ENCODE measurements around the gene GTF2B. TPM values are rescaled to one million over a fixed set of nuclear protein-coding genes. Genes with fewer than 3 reads are reported as not detected.

Gene GTF2B
- total RNA-seq, 1 donor from 2014 or later, result 27.1 TPM

- Mint-ChIP-seq H3K4me1 (ENCODE audit: low read depth, unreplicated experiment) (peaks cover 6% of the 10 kb centered on the region), H3K27ac (ENCODE audit: unreplicated experiment) (peak overlapping the region; percentile 98), H3K4me3 (ENCODE audit: unreplicated experiment) (peak overlapping the region; percentile 99), H3K27me3 (ENCODE audit: unreplicated experiment) (peaks cover 5% of the 10 kb centered on the region), H3K36me3 (ENCODE audit: unreplicated experiment) (peaks cover 4% of the 10 kb centered on the region), H3K9me3 (ENCODE audit: unreplicated experiment) (peaks cover 3% of the 10 kb centered on the region)
- TF ChIP-seq CTCF (IDR thresholded peaks at IDR 0.05; ENCODE audit: partially characterized antibody, unreplicated experiment), result no peak
- no peak for DNase-seq
These were observed 579 bp upstream of the GTF2B start for GRCh38 chr1:88891951-88892340.

GRCh38 chr1:88890791-88891317 is 513 bp downstream of the GTF2B start:
- peak; percentile 28 for DNase-seq
- Mint-ChIP-seq H3K4me1 (ENCODE audit: low read depth, unreplicated experiment) (peaks cover 6% of the 10 kb centered on the region), H3K27me3 (ENCODE audit: unreplicated experiment) (peaks cover 5% of the 10 kb centered on the region), H3K27ac (ENCODE audit: unreplicated experiment) (peak overlapping the region; percentile 98), H3K36me3 (ENCODE audit: unreplicated experiment) (peaks cover 4% of the 10 kb centered on the region), H3K9me3 (ENCODE audit: unreplicated experiment) (peaks cover 3% of the 10 kb centered on the region), H3K4me3 (ENCODE audit: unreplicated experiment) (peak overlapping the region; percentile 99)
- TF ChIP-seq CTCF (IDR thresholded peaks at IDR 0.05; ENCODE audit: partially characterized antibody, unreplicated experiment), result no peak

DNA sequence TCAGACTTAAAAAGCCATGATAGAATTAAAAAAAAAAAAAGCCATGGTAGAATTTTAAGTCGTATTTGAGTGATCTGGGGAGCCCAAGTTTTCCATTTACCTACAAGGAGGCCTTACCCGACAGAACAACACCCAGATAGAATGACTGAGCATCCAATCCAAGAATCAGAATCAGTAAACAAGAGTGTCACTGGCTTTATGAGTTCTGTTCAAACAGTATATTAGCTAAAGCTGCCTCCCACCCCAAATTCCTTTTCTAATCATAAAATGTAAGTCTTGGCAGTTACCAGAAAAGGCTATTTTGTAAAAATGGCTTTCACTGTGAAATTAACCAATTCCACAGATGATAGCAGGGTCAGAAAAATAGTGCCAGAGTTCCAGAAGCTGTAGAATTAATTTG is 1.2 kb downstream of the GTF2B start:
- Mint-ChIP-seq H3K9me3 (ENCODE audit: unreplicated experiment) (peaks cover 3% of the 10 kb centered on the region), H3K4me1 (ENCODE audit: low read depth, unreplicated experiment) (peaks cover 6% of the 10 kb centered on the region), H3K36me3 (ENCODE audit: unreplicated experiment) (peaks cover 4% of the 10 kb centered on the region), H3K27me3 (ENCODE audit: unreplicated experiment) (peaks cover 5% of the 10 kb centered on the region), H3K4me3 (ENCODE audit: unreplicated experiment) (peak overlapping the region; percentile 99), H3K27ac (ENCODE audit: unreplicated experiment) (peak overlapping the region; percentile 98)
- no peak for TF ChIP-seq CTCF (IDR thresholded peaks at IDR 0.05; ENCODE audit: partially characterized antibody, unreplicated experiment)
- no peak for DNase-seq

DNA sequence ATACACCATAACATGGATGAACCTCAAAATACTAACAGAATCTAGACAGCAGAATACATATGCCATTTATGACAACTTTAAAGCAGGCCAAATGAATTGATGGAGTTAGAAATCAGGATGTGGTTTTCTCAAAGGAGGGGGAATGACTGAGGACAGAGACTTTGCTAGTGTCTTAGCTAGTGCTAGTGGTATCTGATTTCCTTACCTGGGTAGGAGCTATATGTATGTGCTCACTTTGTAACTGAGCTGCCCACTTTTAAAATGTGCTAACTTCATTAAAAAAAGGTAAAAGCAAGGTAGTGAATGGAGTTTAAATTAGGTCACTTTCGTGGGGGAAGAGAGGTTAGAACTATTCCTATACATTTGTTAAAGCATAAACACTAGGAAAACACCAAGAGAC is 2.6 kb downstream of the GTF2B start:
- H3K9me3 Mint-ChIP-seq (ENCODE audit: unreplicated experiment), result peaks cover 3% of the 10 kb centered on the region
- H3K27me3 Mint-ChIP-seq (ENCODE audit: unreplicated experiment), result peaks cover 5% of the 10 kb centered on the region
- no peak for TF ChIP-seq CTCF (IDR thresholded peaks at IDR 0.05; ENCODE audit: partially characterized antibody, unreplicated experiment)
- H3K4me1 Mint-ChIP-seq (ENCODE audit: low read depth, unreplicated experiment), result peaks cover 6% of the 10 kb centered on the region
- peaks cover 4% of the 10 kb centered on the region for H3K36me3 Mint-ChIP-seq (ENCODE audit: unreplicated experiment)
- no peak overlapping the region for H3K27ac Mint-ChIP-seq (ENCODE audit: unreplicated experiment)
- no peak overlapping the region for H3K4me3 Mint-ChIP-seq (ENCODE audit: unreplicated experiment)
- DNase-seq, result no peak

DNA sequence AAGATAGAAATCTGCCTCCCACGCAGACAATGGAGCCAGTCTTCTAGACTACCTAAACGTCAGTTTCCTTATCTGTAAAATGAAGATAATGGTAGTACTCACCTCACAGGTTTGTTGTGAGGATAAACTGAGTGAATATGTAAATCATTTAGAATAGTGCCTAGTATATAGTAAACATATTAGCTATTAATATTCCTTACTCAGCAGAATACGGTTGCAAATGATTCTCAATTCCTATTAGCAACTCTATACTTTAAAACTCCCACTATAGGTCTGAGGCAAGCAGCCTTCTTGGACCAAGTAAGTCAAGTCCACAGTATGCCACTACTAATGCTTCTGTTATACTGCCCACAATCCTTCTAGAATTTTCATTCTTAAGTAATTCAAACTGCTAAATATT is 5.4 kb downstream of the GTF2B start:
- TF ChIP-seq CTCF (IDR thresholded peaks at IDR 0.05; ENCODE audit: partially characterized antibody, unreplicated experiment), result no peak
- H3K4me3 Mint-ChIP-seq (ENCODE audit: unreplicated experiment), result no peak overlapping the region
- no peaks in the 10 kb centered on the region for H3K36me3 Mint-ChIP-seq (ENCODE audit: unreplicated experiment)
- H3K27me3 Mint-ChIP-seq (ENCODE audit: unreplicated experiment), result peaks cover 2% of the 10 kb centered on the region
- peaks cover 4% of the 10 kb centered on the region for H3K4me1 Mint-ChIP-seq (ENCODE audit: low read depth, unreplicated experiment)
- H3K27ac Mint-ChIP-seq (ENCODE audit: unreplicated experiment), result no peak overlapping the region
- peaks cover 2% of the 10 kb centered on the region for H3K9me3 Mint-ChIP-seq (ENCODE audit: unreplicated experiment)
- DNase-seq, result no peak
